ENCODE data around the gene TBC1D16.
"Not testable (repeated sequence)": the region's sequence is repeated elsewhere in the genome, so short reads cannot be mapped to it uniquely, and the experiment has no call there.

TBC1D16 gene

GRCh38 chr17:79975498-79976134, 60.1 kb downstream of the TBC1D16 start:
- DNase-seq (ENCODE audit: low read depth, low spot score) = no peak
- Histone ChIP-seq H3K4me3 (no peak overlapping the region), H3K9me3 (ENCODE audit: low read depth, low read length) (no peaks in the 10 kb centered on the region), H3K27ac (no peak overlapping the region), H3K9ac (ENCODE audit: insufficient read length) (no peak overlapping the region), H3K36me3 (ENCODE audit: insufficient read depth, low read length) (no peaks in the 10 kb centered on the region)
- TF ChIP-seq POLR2AphosphoS5 (IDR thresholded peaks at IDR 0.05; ENCODE audit: borderline replicate concordance, low read depth, low read length) (no peak), FOXP2 (optimal IDR thresholded peaks at IDR 0.05; ENCODE audit: control extremely low read depth, extremely low read length, insufficient read depth) (no peak), EZH2 (IDR thresholded peaks at IDR 0.05) (no peak)

- H3K9me3 ChIP-seq (ENCODE audit: low read depth, low read length) = no peaks in the 10 kb centered on the region
- no peak overlapping the region for H3K27ac ChIP-seq
- no peak overlapping the region for H3K9ac ChIP-seq (ENCODE audit: insufficient read length)
- no peak for DNase-seq (ENCODE audit: low read depth, low spot score)
- H3K4me3 ChIP-seq = no peak overlapping the region
- no peaks in the 10 kb centered on the region for H3K36me3 ChIP-seq (ENCODE audit: insufficient read depth, low read length)
- TF ChIP-seq POLR2AphosphoS5 (IDR thresholded peaks at IDR 0.05; ENCODE audit: borderline replicate concordance, low read depth, low read length) = no peak
- TF ChIP-seq FOXP2 (optimal IDR thresholded peaks at IDR 0.05; ENCODE audit: control extremely low read depth, extremely low read length, insufficient read depth) = no peak
- TF ChIP-seq EZH2 (IDR thresholded peaks at IDR 0.05) = no peak
Observed at GRCh38 chr17:79974566-79975497, 60.8 kb downstream of the TBC1D16 start.

GRCh38 chr17:79971651-79972050, 64.0 kb downstream of the TBC1D16 start:
- no peak overlapping the region for H3K27ac ChIP-seq
- no peak for DNase-seq (ENCODE audit: low read depth, low spot score)
- TF ChIP-seq EZH2 (IDR thresholded peaks at IDR 0.05) = no peak
- no peak for TF ChIP-seq FOXP2 (optimal IDR thresholded peaks at IDR 0.05; ENCODE audit: control extremely low read depth, extremely low read length, insufficient read depth)
- no peak for TF ChIP-seq POLR2AphosphoS5 (IDR thresholded peaks at IDR 0.05; ENCODE audit: borderline replicate concordance, low read depth, low read length)
- no peak overlapping the region for H3K9ac ChIP-seq (ENCODE audit: insufficient read length)
- H3K9me3 ChIP-seq (ENCODE audit: low read depth, low read length) = no peaks in the 10 kb centered on the region
- no peak overlapping the region for H3K4me3 ChIP-seq
- H3K36me3 ChIP-seq (ENCODE audit: insufficient read depth, low read length) = no peaks in the 10 kb centered on the region

GRCh38 chr17:79970576-79971068, 65.0 kb downstream of the TBC1D16 start:
- no peak overlapping the region for H3K27ac ChIP-seq
- H3K9me3 ChIP-seq (ENCODE audit: low read depth, low read length) = no peaks in the 10 kb centered on the region
- TF ChIP-seq POLR2AphosphoS5 (IDR thresholded peaks at IDR 0.05; ENCODE audit: borderline replicate concordance, low read depth, low read length) (no peak), FOXP2 (optimal IDR thresholded peaks at IDR 0.05; ENCODE audit: control extremely low read depth, extremely low read length, insufficient read depth) (no peak), EZH2 (IDR thresholded peaks at IDR 0.05) (no peak)
- DNase-seq (ENCODE audit: low read depth, low spot score) = no peak
- H3K4me3 ChIP-seq = no peak overlapping the region
- no peaks in the 10 kb centered on the region for H3K36me3 ChIP-seq (ENCODE audit: insufficient read depth, low read length)
- no peak overlapping the region for H3K9ac ChIP-seq (ENCODE audit: insufficient read length)

DNA sequence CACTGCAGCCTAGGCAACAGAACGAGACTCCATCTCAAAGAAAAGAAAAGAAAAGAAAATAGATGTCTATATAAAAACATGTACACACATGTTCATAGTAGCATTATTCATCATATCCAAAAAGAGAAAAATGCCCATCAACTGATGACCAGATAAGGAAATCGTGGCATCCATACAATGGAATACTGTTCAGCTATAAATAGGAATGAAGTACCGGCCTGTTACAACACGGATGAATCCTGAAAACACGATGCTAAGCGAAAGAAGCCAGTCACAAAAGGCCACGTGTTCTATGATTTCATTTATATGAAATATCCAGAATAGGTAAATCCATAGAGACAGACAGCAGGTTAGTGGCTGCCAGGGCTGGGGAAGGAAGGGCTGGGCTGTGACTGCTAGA, 65.8 kb downstream of the TBC1D16 start:
- no peak overlapping the region for H3K4me3 ChIP-seq
- no peak overlapping the region for H3K9ac ChIP-seq (ENCODE audit: insufficient read length)
- no peak for DNase-seq (ENCODE audit: low read depth, low spot score)
- TF ChIP-seq POLR2AphosphoS5 (IDR thresholded peaks at IDR 0.05; ENCODE audit: borderline replicate concordance, low read depth, low read length) (no peak), EZH2 (IDR thresholded peaks at IDR 0.05) (no peak), FOXP2 (optimal IDR thresholded peaks at IDR 0.05; ENCODE audit: control extremely low read depth, extremely low read length, insufficient read depth) (no peak)
- no peaks in the 10 kb centered on the region for H3K36me3 ChIP-seq (ENCODE audit: insufficient read depth, low read length)
- H3K27ac ChIP-seq = no peak overlapping the region
- H3K9me3 ChIP-seq (ENCODE audit: low read depth, low read length) = no peaks in the 10 kb centered on the region

DNA sequence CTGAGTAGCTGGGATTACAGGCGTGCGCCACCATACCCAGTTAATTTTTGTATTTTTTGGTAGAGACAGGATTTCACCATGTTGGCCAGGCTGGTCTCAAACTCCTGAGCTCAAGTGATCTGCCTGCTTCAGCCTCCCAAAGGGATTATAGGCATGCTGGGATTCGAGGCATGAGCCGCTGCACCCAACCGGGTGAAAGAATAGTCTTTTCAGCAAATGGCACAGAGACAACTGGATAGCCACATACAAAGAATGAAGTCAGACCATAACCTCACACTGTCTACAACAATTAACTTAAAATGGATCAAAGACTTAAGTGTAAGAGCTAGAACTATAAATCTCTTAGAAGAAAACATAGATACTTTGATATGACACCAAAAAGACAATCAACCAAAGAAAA, 67.6 kb downstream of the TBC1D16 start:
- Histone ChIP-seq H3K36me3 (ENCODE audit: insufficient read depth, low read length) (no peaks in the 10 kb centered on the region), H3K27ac (no peak overlapping the region), H3K9ac (ENCODE audit: insufficient read length) (no peak overlapping the region), H3K4me3 (no peak overlapping the region), H3K9me3 (ENCODE audit: low read depth, low read length) (no peaks in the 10 kb centered on the region)
- no peak for DNase-seq (ENCODE audit: low read depth, low spot score)
- no peak for TF ChIP-seq FOXP2 (optimal IDR thresholded peaks at IDR 0.05; ENCODE audit: control extremely low read depth, extremely low read length, insufficient read depth)
- TF ChIP-seq POLR2AphosphoS5 (IDR thresholded peaks at IDR 0.05; ENCODE audit: borderline replicate concordance, low read depth, low read length) = no peak

GRCh38 chr17:79966681-79967080, 69.0 kb downstream of the TBC1D16 start:
- Histone ChIP-seq H3K4me3 (0 out of 2 replicates have a peak overlapping the region, but pooled peaks have one; percentile 0), H3K9ac (ENCODE audit: insufficient read length) (no peak overlapping the region), H3K9me3 (ENCODE audit: low read depth, low read length) (no peaks in the 10 kb centered on the region), H3K36me3 (ENCODE audit: insufficient read depth, low read length) (no peaks in the 10 kb centered on the region), H3K27ac (peak overlapping the region; percentile 69)
- TF ChIP-seq POLR2AphosphoS5 (IDR thresholded peaks at IDR 0.05; ENCODE audit: borderline replicate concordance, low read depth, low read length) = no peak
- no peak for DNase-seq (ENCODE audit: low read depth, low spot score)

- Histone ChIP-seq H3K9ac (ENCODE audit: insufficient read length) (no peak overlapping the region), H3K9me3 (ENCODE audit: low read depth, low read length) (0 out of 2 replicates have a peak, but pooled peaks cover 5% of the 10 kb centered on the region), H3K27ac (no peak overlapping the region), H3K4me3 (no peak overlapping the region), H3K36me3 (ENCODE audit: insufficient read depth, low read length) (peaks cover 4% of the 10 kb centered on the region; the same call in 1 of the 2 replicates)
- TF ChIP-seq POLR2AphosphoS5 (IDR thresholded peaks at IDR 0.05; ENCODE audit: borderline replicate concordance, low read depth, low read length) (no peak), FOXP2 (optimal IDR thresholded peaks at IDR 0.05; ENCODE audit: control extremely low read depth, extremely low read length, insufficient read depth) (no peak), EZH2 (IDR thresholded peaks at IDR 0.05) (no peak)
- DNase-seq (ENCODE audit: low read depth, low spot score) = no peak
Observed at GRCh38 chr17:79965806-79966205, 69.9 kb downstream of the TBC1D16 start.

GRCh38 chr17:79962467-79962866, 73.2 kb downstream of the TBC1D16 start:
- H3K9me3 ChIP-seq (ENCODE audit: low read depth, low read length); H3K36me3 ChIP-seq (ENCODE audit: insufficient read depth, low read length); H3K27ac ChIP-seq; DNase-seq (ENCODE audit: low read depth, low spot score); H3K4me3 ChIP-seq; H3K9ac ChIP-seq (ENCODE audit: insufficient read length): not testable (repeated sequence)

- peak overlapping the region; percentile 82 for H3K27ac ChIP-seq
- not testable (repeated sequence) for DNase-seq (ENCODE audit: low read depth, low spot score); H3K9ac ChIP-seq (ENCODE audit: insufficient read length); H3K9me3 ChIP-seq (ENCODE audit: low read depth, low read length); H3K4me3 ChIP-seq; H3K36me3 ChIP-seq (ENCODE audit: insufficient read depth, low read length)
Observed at GRCh38 chr17:79961567-79961966, 74.1 kb downstream of the TBC1D16 start.

Data from SK-N-MC (cell line).